ENCODE measurements around the gene PTPN6.

PTPN6 gene

DNA sequence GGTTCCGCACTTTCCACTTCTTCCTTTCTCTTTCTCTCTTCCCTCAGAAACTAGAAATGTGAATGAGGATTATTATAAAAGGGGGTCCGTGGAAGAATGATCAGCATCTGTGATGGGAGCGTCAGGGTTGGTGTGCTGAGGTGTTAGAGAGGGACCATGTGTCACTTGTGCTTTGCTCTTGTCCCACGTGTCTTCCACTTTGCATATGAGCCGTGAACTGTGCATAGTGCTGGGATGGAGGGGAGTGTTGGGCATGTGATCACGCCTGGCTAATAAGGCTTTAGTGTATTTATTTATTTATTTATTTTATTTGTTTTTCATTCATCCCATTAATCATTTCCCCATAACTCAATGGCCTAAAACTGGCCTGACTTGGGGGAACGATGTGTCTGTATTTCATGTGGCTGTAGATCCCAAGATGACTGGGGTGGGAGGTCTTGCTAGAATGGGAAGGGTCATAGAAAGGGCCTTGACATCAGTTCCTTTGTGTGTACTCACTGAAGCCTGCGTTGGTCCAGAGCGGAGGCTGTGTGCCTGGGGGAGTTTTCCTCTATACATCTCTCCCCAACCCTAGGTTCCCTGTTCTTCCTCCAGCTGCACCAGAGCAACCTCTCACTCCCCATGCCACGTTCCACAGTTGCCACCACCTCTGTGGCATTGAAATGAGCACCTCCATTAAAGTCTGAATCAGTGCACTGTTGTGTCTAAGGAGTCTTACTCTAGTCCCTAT, 28.0 kb upstream of the PTPN6 start:
- FAIRE-seq: no peak
- DNase-seq (ENCODE audit: low spot score): no peak

DNA sequence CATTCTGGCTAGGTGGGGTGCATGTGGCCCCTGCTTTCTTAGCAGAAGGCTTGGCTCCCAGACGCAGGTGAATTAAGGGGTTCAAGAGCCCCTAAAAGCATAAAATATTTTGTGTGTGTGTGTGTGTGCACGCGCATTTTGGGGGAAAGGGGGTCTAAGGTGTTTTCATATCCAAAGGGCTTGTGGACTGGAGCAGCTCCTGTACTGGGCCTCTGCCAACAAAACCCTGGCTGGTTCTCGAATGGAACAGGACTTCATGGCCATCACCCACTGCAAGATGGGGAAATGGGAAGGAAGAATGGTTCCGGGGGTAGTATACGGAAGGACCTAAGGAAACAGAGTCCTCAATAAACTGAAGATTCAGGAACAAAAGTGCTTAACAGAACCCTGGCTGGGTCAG, 27.3 kb upstream of the PTPN6 start:
- FAIRE-seq (no peak), DNase-seq (ENCODE audit: low spot score) (no peak)

DNA sequence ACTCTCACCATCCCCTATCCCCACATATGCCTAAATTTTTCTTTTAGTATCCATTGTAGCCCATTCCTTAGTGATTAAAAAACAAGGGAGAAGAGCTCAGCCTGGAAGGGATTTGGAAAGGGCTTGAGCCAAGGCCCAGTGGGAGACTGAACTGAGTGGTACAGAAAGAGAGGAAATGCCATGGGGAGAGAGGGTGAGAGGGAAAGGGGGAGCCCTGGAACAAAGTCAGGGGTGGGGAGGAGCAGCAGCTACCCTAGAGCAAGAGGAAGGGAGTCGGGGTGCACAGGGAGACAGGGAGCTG, 26.0 kb upstream of the PTPN6 start:
- no peak for FAIRE-seq

DNA sequence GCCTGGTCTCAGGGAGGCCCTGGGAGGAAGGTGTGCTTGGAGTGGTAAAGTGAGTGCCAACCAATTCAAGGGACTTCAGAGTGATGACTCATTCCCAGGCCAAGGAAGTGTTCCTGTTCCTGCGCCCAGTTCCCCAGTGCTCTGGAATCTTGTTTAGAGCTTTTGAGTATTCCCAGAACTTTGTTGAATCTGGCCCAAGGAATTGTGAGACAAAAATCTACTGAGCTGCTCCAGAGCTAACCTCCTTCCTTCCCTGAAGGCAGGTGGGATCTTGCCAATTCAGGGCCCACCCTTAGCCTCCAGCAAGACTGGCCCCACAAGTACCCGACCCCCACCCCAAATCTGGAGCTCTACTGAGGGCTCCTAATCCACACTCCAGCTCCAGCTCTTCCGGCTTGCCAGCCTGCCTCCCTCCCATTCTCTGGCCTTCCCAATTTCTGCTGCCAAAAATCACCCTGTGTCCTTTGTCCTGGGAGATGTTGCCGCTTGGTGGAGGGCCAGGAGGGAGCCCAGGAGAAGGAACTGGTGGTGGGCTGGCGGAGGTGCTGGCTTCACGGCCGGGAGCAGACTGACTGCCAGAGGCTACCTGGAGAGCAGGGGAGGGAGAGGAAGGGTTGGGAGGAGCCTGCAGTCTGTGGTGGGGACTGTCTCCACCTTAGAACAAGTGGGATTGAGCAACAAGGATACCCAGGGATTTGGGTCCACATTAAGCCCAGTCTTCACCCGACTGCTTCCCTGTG, 25.4 kb upstream of the PTPN6 start:
- DNase-seq (ENCODE audit: low spot score) (peak; percentile 75), FAIRE-seq (peak; percentile 67)

More for the DNA sequence above, 26.0 kb upstream of the PTPN6 start:
- DNase-seq (ENCODE audit: low spot score): no peak

DNA sequence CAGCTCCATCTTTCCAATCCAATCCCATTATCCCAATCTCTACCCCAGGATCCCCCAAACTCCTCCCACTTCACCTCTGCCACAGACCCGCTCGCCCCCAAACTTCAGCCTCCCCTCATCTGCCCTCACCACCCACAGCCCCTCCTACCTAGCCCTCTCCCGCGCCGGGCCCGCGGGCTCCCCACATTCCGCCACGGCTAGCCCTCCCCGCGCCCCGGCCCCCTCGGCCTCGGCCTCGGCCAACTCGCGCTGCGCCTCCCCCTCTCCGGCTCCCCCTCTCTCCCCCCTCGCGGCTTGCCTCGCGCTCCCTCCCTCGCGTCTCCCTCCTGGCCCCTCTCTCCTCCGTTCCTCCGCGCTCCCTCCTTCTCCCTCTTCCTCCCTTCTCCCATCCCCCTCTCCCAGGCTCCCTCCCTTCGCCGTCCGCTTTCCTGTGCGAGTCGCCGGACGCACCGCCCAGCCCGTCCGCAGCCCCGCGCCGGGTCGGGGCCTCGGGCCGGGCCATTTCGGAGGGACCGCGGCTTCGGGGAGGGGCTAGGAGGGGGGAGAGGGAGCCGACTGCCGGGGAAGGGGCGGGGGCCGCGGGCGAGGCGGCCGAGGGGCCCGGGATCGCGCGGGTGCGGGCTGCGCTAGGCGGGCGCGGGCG, 23.7 kb upstream of the PTPN6 start, which contains the start of gene ATN1:
Gene ATN1 (plus strand): TSS at position 581 of the 643 bp plus-strand sequence. CDS start 6,043 bp downstream, outside the sequence.
- FAIRE-seq: no peak
- peak; percentile 54 for DNase-seq (ENCODE audit: low spot score)

DNA sequence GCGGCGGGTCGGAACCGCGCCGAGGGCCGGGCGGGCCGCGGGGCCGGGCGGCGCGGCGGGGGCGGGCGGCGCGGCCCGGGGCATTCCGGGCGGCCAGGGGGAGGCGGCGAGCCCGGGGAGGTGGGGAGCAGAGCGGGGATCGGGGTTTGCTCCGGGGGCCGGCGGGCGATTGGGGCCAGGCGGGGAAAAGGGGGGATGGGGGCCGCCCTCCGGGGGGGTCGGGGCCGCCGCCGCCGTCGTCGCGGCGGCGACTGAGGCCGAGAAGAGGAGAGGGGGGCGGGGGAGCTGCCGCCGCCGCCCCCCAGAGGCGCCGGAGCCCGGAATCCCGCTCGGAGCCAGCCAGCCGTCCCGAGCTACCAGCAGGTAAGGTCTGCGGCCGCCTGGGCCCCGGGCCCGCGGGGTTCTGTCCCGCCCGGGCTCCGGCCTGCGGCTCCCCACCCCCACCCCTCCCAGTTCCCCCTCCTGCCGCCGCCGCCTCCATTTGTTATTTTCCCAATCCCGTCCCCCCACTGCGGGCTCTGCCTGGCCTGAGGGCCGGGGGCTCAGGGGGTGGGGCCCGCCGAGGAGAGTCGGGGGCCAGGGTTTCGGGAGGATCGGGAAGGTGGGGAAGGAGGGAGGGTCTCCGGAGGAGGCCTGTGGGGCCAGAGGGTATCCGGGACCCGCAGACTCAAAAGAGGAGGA, 23.0 kb upstream of the PTPN6 start:
- DNase-seq (ENCODE audit: low spot score) (no peak), FAIRE-seq (no peak)

DNA sequence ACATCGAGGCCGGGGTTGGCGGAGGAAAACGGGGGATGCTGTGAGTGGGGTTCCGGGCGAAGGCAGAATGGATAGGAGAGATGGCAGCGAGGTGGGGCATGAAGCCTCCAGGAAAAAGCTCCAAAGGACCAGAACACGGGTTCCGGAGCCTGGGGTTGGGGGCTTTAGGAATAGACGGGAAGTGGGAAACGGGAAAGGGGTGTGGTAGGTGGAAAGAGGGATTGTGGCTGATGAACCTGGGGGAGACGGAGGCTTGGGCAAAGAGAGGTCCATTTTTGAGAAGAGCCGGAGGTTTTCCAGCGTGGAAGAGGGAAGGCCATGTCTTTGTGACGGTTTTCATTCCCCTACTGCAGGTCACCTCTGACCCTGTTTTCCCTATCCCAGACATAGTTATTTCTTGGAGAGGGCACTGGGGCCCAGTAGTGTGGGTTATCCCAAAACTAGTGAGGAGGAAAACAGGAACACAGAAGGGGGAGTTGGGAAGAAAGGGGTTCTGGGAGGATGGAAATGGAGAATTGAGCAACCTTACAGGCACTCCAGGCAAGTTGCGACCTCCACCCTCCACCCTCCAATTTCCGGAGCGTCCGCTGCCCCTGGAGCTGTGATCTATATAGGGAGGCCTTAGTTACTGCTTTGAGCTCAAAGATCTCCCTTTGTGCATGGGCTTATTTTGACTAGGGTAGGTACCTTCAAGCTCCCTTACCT, 22.3 kb upstream of the PTPN6 start:
- FAIRE-seq: no peak
- no peak for DNase-seq (ENCODE audit: low spot score)

DNA sequence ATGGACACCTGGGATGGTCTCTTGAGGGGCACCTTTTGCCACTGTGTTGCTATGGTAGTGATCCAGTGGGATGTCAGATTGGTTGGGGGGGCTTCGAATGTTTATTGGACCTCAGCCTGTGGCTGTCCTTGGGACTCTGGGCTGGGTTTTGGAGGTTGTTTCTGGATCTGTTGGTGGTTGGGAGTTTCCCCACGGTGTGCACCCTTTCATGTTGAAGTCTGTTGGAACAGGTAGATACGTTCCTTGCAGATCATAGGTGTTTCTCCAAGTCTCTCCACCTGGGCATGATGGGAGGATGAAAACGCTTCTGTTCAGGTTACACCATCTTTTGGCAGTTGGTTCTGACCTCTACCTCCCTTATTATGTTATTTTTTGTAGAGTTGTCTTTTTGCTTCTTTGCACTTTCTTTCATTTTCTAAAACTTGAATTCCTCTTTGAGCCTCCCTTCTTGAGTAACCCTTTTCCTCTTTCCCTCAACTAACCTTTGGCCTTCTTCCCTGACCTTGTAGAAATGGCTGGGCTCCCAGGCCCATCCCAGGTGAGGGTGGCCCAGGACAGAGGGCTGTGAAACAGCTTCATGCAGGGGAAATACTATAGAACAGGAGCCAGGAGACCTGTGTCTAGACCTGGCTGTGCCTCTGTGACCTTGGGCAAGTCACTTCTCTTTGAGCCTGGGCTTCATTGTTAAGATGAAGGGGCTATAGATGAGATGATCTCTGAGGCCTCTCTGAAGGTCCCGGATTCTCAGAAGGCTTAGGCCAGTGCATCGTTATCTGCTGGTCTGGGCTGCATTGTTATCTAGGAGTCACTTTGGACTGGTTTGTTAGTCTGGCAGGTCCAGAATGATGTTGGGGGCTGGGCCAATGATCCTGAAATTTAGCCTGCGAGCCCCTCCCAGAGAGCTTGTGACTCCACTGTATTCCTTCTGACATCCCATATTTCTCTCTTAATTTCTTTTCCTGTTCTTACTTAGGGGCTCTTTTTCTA, 21.4 kb upstream of the PTPN6 start:
- FAIRE-seq: no peak

DNA sequence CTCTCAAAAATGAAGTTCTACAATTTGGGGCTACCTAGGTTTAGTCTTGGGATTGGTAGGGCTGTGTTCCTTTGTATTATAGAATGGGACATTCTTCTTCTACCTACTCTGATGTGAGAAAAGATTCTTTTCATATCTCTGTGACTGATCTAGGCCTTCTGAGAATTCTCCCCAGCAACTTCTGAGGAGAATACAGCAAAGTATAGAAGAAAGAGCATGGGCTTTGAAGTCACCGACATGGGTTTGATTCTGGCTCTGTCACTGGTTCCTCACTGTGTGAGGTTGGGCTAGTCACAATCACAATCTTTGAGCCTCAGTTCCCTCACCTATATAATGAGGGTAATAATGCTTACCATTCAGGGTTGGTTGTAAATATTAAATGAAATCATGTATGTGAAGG, 18.4 kb upstream of the PTPN6 start:
- no peak for DNase-seq (ENCODE audit: low spot score)
- no peak for FAIRE-seq

More for the DNA sequence above, 21.4 kb upstream of the PTPN6 start:
- no peak for DNase-seq (ENCODE audit: low spot score)

DNA sequence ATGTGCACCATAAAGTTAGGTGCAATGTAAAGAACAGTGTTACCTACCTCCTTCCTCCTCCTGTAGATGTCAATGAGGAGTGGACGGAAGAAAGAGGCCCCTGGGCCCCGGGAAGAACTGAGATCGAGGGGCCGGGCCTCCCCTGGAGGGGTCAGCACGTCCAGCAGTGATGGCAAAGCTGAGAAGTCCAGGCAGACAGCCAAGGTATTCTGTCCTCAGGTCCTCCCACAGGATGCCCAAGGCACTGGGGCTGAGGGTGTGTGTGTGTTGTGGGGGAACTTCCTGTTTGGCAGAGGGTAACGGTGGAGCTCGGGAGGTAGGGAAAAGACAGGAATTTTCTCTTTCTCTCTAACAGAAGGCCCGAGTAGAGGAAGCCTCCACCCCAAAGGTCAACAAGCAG, 17.0 kb upstream of the PTPN6 start:
- FAIRE-seq: no peak
- DNase-seq (ENCODE audit: low spot score): no peak

DNA sequence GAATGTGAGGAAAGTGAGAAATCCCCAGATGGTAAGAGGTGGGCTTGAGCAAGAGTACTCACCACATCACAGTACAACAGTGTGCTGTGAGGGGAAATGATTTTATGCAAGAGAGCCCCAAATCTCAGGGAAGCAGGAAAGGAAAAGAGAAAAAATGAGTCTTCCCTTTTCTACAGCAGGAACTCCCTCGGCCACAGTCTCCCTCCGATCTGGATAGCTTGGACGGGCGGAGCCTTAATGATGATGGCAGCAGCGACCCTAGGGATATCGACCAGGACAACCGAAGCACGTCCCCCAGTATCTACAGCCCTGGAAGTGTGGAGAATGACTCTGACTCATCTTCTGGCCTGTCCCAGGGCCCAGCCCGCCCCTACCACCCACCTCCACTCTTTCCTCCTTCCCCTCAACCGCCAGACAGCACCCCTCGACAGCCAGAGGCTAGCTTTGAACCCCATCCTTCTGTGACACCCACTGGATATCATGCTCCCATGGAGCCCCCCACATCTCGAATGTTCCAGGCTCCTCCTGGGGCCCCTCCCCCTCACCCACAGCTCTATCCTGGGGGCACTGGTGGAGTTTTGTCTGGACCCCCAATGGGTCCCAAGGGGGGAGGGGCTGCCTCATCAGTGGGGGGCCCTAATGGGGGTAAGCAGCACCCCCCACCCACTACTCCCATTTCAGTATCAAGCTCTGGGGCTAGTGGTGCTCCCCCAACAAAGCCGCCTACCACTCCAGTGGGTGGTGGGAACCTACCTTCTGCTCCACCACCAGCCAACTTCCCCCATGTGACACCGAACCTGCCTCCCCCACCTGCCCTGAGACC, 15.6 kb upstream of the PTPN6 start:
- FAIRE-seq: no peak
- DNase-seq (ENCODE audit: low spot score): no peak

DNA sequence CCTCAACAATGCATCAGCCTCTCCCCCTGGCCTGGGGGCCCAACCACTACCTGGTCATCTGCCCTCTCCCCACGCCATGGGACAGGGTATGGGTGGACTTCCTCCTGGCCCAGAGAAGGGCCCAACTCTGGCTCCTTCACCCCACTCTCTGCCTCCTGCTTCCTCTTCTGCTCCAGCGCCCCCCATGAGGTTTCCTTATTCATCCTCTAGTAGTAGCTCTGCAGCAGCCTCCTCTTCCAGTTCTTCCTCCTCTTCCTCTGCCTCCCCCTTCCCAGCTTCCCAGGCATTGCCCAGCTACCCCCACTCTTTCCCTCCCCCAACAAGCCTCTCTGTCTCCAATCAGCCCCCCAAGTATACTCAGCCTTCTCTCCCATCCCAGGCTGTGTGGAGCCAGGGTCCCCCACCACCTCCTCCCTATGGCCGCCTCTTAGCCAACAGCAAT, 14.9 kb upstream of the PTPN6 start:
- DNase-seq (ENCODE audit: low spot score) (no peak), FAIRE-seq (no peak)

DNA sequence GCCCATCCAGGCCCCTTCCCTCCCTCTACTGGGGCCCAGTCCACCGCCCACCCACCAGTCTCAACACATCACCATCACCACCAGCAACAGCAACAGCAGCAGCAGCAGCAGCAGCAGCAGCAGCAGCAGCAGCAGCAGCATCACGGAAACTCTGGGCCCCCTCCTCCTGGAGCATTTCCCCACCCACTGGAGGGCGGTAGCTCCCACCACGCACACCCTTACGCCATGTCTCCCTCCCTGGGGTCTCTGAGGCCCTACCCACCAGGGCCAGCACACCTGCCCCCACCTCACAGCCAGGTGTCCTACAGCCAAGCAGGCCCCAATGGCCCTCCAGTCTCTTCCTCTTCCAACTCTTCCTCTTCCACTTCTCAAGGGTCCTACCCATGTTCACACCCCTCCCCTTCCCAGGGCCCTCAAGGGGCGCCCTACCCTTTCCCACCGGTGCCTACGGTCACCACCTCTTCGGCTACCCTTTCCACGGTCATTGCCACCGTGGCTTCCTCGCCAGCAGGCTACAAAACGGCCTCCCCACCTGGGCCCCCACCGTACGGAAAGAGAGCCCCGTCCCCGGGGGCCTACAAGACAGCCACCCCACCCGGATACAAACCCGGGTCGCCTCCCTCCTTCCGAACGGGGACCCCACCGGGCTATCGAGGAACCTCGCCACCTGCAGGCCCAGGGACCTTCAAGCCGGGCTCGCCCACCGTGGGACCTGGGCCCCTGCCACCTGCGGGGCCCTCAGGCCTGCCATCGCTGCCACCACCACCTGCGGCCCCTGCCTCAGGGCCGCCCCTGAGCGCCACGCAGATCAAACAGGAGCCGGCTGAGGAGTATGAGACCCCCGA, 14.3 kb upstream of the PTPN6 start:
- FAIRE-seq: no peak
- DNase-seq (ENCODE audit: low spot score): no peak

DNA sequence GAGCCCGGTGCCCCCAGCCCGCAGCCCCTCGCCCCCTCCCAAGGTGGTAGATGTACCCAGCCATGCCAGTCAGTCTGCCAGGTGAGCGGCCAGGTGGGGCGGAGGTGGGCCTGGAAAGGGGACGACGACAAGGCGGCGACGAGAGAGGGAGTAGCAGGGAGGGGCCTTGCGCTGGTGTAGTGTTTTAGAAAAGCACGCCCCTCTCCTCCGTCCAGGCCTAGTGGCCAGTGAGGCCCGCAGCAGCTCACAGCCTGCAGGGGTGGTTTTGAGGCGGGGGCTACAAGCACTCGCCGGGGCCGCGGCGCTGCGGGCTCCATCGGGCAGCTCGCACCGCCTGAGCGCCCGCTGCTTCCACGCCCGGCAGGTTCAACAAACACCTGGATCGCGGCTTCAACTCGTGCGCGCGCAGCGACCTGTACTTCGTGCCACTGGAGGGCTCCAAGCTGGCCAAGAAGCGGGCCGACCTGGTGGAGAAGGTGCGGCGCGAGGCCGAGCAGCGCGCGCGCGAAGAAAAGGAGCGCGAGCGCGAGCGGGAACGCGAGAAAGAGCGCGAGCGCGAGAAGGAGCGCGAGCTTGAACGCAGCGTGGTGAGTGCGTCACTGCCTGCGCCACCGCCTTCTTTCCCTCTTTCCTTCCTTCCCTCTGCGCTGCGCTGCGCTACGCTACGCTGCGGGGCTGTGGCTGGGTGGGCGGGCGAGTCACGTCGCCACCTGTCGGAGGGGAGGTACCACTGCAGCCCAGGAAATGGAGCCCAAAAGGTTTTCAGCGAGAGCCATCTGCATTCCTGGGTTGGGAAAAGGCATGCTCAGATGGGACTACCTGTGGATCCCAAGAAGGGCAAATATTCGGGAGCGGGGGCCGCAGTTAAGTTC, 13.4 kb upstream of the PTPN6 start:
- FAIRE-seq (peak; percentile 72), DNase-seq (ENCODE audit: low spot score) (peak; percentile 86)

DNA sequence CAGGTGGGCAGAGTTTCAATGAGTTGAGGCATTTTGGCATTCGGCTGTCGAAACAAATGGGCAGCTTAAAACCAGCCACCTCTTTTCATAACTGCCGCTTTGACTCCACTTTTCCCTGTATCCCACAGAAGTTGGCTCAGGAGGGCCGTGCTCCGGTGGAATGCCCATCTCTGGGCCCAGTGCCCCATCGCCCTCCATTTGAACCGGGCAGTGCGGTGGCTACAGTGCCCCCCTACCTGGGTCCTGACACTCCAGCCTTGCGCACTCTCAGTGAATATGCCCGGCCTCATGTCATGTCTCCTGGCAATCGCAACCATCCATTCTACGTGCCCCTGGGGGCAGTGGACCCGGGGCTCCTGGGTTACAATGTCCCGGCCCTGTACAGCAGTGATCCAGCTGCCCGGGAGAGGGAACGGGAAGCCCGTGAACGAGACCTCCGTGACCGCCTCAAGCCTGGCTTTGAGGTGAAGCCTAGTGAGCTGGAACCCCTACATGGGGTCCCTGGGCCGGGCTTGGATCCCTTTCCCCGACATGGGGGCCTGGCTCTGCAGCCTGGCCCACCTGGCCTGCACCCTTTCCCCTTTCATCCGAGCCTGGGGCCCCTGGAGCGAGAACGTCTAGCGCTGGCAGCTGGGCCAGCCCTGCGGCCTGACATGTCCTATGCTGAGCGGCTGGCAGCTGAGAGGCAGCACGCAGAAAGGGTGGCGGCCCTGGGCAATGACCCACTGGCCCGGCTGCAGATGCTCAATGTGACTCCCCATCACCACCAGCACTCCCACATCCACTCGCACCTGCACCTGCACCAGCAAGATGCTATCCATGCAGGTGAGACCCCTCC, 12.6 kb upstream of the PTPN6 start:
- DNase-seq (ENCODE audit: low spot score): no peak
- no peak for FAIRE-seq

DNA sequence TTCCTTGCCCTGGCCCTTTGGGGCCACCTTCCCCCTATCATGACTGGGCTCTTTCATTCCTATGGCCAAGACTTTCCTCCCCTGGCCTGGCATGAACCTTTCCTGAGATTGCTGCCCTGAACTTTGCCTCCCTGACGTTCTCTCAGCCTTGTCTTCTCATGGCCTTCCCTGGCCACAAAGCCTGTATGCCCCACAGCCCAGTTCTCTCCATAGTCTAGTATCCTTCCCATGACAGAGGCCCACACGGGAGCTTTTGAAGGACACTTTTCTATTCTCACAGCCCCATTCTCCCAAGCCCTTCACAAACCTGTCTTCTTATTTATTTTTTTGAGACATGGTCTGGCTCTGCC, 12.0 kb upstream of the PTPN6 start:
- DNase-seq (ENCODE audit: low spot score) (no peak), FAIRE-seq (no peak)
